ENCODE results near the gene SLC22A5.
"Not testable (repeated sequence)": the region's sequence is repeated elsewhere in the genome, so short reads cannot be mapped to it uniquely, and the experiment has no call there.

SLC22A5 gene

DNA sequence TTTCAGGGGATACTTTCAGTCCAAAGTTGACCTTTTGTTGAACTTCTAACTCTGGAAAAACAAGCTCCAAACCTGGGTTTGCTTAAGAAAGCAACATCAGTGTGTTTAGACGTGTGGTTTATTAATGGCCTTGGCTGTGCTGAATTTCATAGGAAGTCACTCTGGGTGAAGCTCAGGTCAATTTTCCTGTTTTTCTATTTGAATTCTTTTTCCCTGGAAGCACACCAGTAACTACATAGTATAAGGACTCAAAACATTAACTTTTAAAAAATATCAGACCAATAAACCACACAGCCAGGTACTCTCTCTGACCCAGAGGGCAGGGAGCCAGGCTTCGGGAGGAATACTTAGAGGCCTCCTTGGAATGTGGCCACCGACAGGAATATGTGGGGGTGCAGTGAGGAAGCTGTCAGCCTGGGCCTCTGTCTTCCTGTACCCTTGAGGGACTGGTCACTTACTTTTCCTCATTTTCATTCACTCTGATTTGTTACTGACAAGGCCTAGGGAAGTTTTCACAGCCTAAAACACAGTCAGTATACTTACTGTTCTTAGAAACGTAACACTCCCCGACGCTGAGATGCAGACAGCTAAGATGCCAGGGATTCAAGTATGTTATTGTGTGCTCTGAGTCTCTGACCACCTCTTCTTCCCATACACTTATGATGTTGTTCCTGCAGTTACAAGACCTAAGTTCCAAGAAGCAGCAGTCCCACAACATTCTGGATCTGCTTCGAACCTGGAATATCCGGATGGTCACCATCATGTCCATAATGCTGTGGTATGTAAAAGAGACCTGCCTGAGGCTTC is 18.9 kb downstream of the SLC22A5 start:
- DNase-seq (ENCODE audit: low read depth) = peak; percentile 93

GRCh38 chr5:132389051-132389331 is 19.5 kb downstream of the SLC22A5 start:
- no peak for DNase-seq (ENCODE audit: low read depth)

DNA sequence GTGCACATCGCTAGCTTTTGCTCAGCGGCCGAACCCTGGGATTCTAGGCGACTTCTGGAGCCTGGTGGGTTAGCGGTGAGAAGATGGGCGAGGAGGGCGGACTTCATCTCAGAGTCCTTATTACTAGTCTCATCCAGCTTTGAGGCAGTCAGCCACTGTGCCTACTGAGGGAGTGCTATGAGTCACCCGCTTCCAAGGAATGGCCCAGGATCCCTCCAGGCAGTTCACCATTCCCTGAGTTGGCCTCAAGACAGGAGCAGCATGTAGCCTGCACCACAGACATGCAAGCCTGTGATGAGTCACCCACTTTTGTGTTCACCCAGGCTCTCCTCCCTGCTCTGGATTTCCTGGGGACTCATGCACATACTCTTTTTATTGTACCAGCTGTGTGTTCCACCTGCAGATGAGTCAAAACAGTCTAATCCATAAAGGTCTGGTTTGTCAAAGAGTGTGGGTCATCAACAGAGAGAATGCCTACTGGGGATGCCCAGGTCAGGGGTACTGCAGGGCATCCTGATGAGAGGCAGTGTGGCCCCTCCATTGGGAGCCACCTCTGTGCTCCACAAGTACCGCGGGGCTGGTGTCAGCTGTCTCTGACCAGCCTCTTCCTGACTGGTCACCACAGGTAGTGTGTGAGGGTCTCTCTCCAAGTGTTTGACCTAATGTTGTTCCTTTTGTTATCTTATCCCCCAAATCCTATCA is 20.2 kb downstream of the SLC22A5 start:
- DNase-seq (ENCODE audit: low read depth) = peak; percentile 99

DNA sequence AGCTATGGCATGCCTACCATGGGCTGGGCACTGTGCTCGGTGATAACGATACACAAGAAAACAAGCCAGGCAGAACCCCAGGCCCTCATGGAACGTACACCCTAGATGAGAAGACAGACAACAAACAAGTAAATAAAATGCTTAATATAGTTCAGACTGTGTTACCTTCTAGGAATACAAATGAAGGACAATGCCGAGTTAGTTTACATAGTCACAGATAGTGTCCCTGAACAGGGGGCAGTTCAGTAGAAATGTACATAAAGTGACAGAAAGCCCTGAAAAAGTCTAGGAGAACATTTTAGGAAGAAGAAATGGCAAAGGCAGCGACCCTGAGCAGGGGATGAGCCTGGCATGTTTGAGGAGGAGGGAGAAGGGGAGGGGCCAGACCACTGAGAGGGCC is 21.7 kb downstream of the SLC22A5 start:
- DNase-seq (ENCODE audit: low read depth) = no peak

GRCh38 chr5:132391870-132392269 is 22.4 kb downstream of the SLC22A5 start:
- DNase-seq (ENCODE audit: low read depth) = peak; percentile 25

DNA sequence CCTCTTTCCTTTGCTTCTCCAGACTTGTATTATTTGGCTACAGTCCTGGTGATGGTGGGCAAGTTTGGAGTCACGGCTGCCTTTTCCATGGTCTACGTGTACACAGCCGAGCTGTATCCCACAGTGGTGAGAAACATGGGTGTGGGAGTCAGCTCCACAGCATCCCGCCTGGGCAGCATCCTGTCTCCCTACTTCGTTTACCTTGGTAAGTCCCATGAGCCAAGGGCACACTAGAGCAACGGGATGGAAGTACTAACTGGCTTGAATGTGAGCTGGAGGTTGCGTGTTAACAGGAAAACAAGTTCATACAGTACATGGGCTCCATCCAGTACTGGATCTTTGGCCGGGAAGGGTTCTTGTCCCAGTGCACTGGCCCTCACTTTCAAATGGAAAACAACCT is 22.9 kb downstream of the SLC22A5 start:
- DNase-seq (ENCODE audit: low read depth) = no peak

DNA sequence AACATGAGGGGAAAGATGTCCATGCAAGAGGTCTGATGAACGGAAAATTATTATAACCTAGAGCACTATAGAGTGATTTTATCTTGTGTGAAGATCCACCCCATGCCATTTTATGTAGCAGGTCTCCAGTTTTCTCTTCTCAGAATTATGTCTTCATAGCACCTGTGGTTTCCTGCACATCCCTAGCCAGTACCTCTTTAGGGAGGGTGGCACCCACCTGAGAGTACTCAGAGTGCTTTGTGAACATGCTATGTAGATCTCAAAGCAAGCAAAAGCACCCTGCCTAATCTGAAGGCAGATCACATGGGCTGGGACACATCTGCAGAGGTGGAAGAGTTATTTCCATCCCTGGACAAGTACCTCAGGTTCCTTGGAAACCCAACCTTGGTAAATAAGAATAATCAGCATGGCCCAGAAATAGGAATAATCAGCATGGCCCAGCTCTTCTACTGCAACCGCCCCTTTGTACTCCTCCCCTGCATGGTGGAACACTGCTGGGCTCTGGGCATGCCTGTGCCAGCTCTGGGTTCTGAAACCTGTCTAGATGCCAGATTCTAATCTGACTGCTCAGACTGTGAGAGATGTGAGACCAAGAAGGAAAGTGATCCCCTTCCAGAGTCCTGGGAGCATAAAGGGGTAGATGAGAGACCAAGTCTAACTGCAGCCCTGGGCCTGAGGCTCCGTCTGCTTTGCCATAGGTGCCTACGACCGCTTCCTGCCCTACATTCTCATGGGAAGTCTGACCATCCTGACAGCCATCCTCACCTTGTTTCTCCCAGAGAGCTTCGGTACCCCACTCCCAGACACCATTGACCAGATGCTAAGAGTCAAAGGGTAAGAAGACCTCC is 23.7 kb downstream of the SLC22A5 start:
- DNase-seq (ENCODE audit: low read depth) = no peak

DNA sequence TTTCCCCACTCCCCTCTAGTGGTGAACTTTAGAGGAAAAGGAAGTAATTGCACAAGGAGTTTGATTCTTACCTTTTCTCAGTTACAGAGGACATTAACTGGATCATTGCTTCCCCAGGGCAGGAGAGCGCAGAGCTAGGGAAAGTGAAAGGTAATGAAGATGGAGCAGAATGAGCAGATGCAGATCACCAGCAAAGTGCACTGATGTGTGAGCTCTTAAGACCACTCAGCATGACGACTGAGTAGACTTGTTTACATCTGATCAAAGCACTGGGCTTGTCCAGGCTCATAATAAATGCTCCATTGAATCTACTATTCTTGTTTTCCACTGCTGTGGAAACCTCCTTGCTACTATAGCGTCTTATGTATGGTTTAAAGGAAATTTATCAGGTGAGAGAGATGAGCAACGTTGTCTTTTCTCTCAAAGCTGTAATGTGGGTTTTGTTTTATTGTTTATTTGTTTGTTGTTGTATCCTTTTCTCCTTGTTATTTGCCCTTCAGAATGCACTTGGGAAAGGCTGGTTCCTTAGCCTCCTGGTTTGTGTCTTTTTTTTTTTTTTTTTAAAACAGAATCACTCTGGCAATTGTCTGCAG is 25.3 kb downstream of the SLC22A5 start:
- DNase-seq (ENCODE audit: low read depth) = no peak

GRCh38 chr5:132396589-132397031 is 27.1 kb downstream of the SLC22A5 start:
- no peak for DNase-seq (ENCODE audit: low read depth)

DNA sequence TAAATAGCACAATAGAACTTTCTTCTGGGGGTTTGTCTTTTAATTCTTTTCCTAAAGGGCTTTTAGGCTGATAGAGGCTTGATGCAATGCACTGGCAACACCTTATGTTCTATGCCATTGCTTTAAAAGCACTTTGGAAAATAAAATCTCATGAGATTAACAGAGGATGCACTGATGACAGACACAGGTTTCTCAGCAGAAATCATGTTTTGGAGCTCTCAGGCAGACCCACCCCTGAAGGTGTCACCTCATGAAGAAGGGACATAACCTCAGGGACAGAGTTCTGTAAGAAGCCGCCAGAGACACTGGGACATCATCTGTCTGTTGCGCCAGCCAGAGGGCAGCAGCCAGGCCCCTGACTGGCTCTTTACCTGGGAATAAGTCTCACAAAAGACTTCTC is 27.7 kb downstream of the SLC22A5 start:
- no peak for DNase-seq (ENCODE audit: low read depth)

- DNase-seq (ENCODE audit: low read depth) = not testable (repeated sequence)
Measured at GRCh38 chr5:132397936-132398675, 28.6 kb downstream of the SLC22A5 start.

DNA sequence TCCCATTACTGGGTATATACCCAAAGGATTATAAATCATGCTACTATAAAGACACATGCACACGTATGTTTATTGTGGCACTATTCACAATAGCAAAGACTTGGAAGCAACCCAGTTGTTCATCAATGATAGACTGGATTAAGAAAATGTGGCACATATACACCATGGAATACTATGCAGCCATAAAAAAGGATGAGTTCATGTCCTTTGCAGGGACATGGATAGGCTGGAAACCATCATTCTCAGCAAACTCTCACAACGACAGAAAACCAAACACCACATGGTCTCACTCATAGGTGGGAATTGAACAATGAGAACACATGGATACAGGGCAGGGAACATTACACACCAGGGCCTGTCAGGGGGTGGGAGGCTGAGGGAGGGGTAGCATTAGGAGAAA is 34.5 kb downstream of the SLC22A5 start:
- DNase-seq (ENCODE audit: low read depth) = not testable (repeated sequence)

DNA sequence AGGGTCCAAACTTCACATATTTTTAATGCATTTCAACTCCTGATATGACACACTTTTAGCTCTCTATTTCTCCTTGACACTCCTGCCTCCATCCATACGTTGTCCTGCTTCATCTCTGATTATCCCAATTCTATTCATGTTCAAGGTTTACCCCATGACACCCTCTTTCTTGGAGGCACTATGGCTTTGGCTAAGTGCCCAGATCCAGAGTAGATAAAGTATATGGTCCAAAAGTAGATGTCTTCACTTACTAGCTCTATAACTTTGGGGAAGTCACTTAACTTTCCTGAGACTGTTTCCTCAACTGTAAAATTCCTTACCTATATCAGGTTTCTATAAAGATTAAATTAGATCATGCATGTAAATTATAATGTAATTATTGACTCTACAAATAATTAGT is 36.1 kb downstream of the SLC22A5 start:
- DNase-seq (ENCODE audit: low read depth) = no peak

DNA sequence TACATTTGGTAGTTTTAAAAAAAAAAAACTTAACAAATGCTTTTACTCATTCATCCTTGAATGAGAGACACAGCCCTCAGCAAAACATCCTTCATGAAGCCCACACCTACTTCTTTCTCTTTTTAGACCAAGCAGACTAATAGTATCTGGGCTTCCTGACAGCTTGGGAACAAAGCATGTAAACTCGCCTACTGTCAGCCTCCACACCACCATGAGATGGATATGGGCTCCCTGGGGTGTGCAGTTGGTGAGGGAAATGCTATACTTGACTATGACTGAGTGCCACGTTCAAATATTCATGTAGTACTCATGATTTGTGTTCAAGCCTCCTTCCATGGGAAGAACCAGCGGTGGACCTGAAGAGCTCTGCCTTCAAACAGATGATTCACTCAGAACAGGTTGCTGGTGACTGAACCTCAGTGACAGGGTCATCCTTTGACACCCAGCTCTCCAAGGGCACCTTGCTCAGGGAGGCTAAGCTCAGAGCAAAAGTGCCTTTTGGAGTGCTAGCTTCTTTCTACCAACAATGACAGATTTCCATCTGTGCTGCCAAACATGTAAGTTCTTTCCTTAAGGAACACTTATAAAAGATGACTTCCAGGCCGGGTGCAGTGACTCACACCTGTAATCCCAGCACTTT is 36.8 kb downstream of the SLC22A5 start:
- DNase-seq (ENCODE audit: low read depth) = no peak

DNA sequence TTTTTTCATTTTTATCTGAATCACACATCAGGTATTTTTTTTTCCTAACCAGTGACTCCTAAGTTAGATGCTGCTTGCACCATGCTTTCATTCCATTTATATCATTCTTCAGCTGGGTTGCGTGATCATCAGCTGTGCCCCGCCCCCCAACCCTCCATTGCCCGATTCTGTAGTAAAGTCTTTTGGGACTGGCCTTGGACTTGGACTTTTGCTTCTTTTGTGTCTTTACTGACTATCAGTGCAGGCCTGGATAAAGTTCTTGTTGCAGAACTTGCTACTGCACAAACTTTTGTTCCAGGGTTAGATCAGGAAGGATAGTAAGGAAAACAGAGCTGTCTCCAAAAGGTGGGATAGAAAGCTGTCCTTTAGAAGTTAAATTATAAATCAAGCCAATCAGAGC is 38.5 kb downstream of the SLC22A5 start:
- DNase-seq (ENCODE audit: low read depth) = peak; percentile 35

- no peak for DNase-seq (ENCODE audit: low read depth)
Measured at GRCh38 chr5:132408456-132408855, 38.9 kb downstream of the SLC22A5 start.

DNA sequence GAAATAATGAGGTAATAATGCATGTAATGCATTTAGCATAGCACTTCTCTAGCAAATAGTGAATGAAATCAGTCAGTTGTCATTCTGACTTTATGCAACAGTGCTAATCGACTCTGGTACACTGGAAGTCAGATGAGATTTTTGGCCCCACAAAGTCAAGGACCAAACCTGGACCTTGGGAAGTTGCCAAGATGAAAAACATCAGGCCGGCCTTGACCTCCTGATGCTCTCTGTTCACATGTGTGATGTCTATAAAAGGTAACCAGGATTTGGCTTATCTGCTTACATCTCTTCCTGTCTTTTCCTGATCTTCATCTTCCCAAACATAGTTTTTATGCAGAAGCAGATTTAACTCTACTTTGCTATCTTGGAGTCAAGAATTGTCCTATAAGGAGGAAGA is 39.5 kb downstream of the SLC22A5 start:
- no peak for DNase-seq (ENCODE audit: low read depth)

- DNase-seq (ENCODE audit: low read depth) = peak; percentile 70
Measured at GRCh38 chr5:132410451-132411303, 41.2 kb downstream of the SLC22A5 start.

- no peak for DNase-seq (ENCODE audit: low read depth)
Measured at GRCh38 chr5:132411304-132412013, 41.9 kb downstream of the SLC22A5 start.

GRCh38 chr5:132413567-132413966 is 44.1 kb downstream of the SLC22A5 start:
- no peak for DNase-seq (ENCODE audit: low read depth)
